Measurements from ENCODE around the gene PTPRD.

The PTPRD gene

GRCh38 chr9:10050016-10050415 lies 562.8 kb downstream of the PTPRD start:
- POLR2A ChIA-PET, result no interaction called here
- CTCF ChIA-PET, result no interaction called here
- TF ChIP-seq ZNF658 (tag by site-specific recombination; IDR thresholded peaks at IDR 0.05) (no peak), ZNF426 (tag by site-specific recombination; IDR thresholded peaks at IDR 0.05) (no peak), ELK4 (IDR thresholded peaks at IDR 0.05; ENCODE audit: borderline replicate concordance, low read depth, low read length) (no peak), ZNF362 (tag by site-specific recombination; IDR thresholded peaks at IDR 0.05) (no peak), ZNF140 (tag by site-specific recombination; IDR thresholded peaks at IDR 0.05) (no peak), ZBTB49 (tag by site-specific recombination; IDR thresholded peaks at IDR 0.05; ENCODE audit: low read depth) (no peak), ZNF596 (tag by site-specific recombination; IDR thresholded peaks at IDR 0.05) (no peak), ZNF510 (tag by site-specific recombination; IDR thresholded peaks at IDR 0.05; ENCODE audit: insufficient replicate concordance) (no peak), MEIS1 (CRISPR knock-in tag; IDR thresholded peaks at IDR 0.05; ENCODE audit: borderline replicate concordance) (no peak), MYNN (tag by site-specific recombination; IDR thresholded peaks at IDR 0.05; ENCODE audit: borderline replicate concordance) (no peak), ZNF23 (tag by site-specific recombination; IDR thresholded peaks at IDR 0.05; ENCODE audit: borderline replicate concordance) (no peak), ZNF837 (tag by site-specific recombination; IDR thresholded peaks at IDR 0.05) (no peak), RBAK (tag by site-specific recombination; IDR thresholded peaks at IDR 0.05) (no peak), OVOL3 (tag by site-specific recombination; IDR thresholded peaks at IDR 0.05) (no peak), ZSCAN23 (tag by site-specific recombination; IDR thresholded peaks at IDR 0.05) (no peak), TRIM28 (IDR thresholded peaks at IDR 0.05; ENCODE audit: borderline replicate concordance, low read length) (no peak), PBX3 (CRISPR knock-in tag; IDR thresholded peaks at IDR 0.05) (no peak), ZNF416 (tag by site-specific recombination; IDR thresholded peaks at IDR 0.05) (no peak)
- TF ChIP-seq, protein P1, sequence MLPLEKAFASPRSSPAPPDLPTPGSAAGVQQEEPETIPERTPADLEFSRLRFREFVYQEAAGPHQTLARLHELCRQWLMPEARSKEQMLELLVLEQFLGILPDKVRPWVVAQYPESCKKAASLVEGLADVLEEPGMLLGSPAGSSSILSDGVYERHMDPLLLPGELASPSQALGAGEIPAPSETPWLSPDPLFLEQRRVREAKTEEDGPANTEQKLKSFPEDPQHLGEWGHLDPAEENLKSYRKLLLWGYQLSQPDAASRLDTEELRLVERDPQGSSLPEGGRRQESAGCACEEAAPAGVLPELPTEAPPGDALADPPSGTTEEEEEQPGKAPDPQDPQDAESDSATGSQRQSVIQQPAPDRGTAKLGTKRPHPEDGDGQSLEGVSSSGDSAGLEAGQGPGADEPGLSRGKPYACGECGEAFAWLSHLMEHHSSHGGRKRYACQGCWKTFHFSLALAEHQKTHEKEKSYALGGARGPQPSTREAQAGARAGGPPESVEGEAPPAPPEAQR (tag by site-specific recombination; IDR thresholded peaks at IDR 0.05), result no peak
- TF ChIP-seq, protein P2, sequence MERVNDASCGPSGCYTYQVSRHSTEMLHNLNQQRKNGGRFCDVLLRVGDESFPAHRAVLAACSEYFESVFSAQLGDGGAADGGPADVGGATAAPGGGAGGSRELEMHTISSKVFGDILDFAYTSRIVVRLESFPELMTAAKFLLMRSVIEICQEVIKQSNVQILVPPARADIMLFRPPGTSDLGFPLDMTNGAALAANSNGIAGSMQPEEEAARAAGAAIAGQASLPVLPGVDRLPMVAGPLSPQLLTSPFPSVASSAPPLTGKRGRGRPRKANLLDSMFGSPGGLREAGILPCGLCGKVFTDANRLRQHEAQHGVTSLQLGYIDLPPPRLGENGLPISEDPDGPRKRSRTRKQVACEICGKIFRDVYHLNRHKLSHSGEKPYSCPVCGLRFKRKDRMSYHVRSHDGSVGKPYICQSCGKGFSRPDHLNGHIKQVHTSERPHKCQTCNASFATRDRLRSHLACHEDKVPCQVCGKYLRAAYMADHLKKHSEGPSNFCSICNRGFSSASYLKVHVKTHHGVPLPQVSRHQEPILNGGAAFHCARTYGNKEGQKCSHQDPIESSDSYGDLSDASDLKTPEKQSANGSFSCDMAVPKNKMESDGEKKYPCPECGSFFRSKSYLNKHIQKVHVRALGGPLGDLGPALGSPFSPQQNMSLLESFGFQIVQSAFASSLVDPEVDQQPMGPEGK (tag by site-specific recombination; IDR thresholded peaks at IDR 0.05), result no peak
- H3K4me3 ChIP-seq (ENCODE audit: low read depth, low read length), result no peak overlapping the region
- H3K27ac ChIP-seq (ENCODE audit: extremely low read depth, low read depth, low read length), result no peak overlapping the region
- H3K4me1 ChIP-seq (ENCODE audit: control insufficient read depth, insufficient read depth, low read length), result no peaks in the 10 kb centered on the region
- H3K9me3 ChIP-seq (ENCODE audit: control insufficient read depth, insufficient read depth, low read depth, low read length), result no peaks in the 10 kb centered on the region
- H3K36me3 ChIP-seq (ENCODE audit: control insufficient read depth in 2 of 2, insufficient read depth in 1 of 2, low read length in 2 of 2), result no peaks in the 10 kb centered on the region
